Measurements from ENCODE around the gene ATCAY. TPM values are rescaled to one million over a fixed set of nuclear protein-coding genes. Genes with fewer than 3 reads are reported as not detected.
"Not testable (repeated sequence)": the region's sequence is repeated elsewhere in the genome, so short reads cannot be mapped to it uniquely, and the experiment has no call there.

The ATCAY gene
- total RNA-seq, 3 donors from 2014 or later: 0.09 to 2.2 (median 0.22) TPM

DNA sequence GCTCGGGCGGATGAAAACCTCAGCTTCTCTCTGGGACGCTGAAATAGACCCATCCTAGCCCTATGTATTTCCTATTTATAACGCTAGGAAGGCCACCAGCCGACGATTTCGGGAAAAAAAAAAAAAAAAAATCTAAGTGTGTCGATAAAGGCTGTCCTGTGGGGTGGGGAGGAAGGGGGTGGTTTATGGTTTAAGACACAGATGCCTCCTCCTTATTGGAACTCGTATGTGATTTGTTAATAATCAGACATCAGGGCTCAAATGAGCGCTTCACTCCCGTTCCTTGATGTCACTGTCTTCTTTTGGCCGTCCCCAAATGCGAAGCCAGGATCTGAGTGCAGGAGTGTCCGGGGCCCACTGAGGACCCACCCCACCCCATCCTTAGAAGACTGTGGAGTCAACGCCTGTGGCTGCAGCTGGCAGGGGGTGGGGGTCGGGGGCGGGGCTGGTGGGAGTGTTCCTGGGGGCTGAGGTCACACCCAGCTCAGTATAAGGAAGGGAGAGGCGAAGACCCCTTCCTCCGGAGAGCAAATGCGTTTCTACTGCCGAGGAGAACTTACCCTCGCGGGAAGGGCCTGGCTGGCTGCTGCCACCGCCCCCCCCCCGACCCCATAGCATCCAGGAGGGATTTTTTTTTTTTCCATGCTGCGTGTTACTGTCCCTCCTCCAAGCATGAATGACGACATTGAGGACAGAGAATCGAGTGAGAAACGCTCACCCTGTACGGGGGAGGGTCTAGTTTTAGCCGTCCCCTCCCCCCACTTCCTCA is 971 bp downstream of the ATCAY start:
- H3K36me3 ChIP-seq (ENCODE audit: low read depth): no peaks in the 10 kb centered on the region
- H3K9me3 ChIP-seq: no peaks in the 10 kb centered on the region
- DNase-seq (no peak), ATAC-seq (no peak)
- H3K4me3 ChIP-seq: no peak overlapping the region
- H3K4me1 ChIP-seq (ENCODE audit: low read depth): no peaks in the 10 kb centered on the region
- intact Hi-C loops (cut with DNase I, micrococcal nuclease): no loop called here
- TF ChIP-seq, protein P1, sequence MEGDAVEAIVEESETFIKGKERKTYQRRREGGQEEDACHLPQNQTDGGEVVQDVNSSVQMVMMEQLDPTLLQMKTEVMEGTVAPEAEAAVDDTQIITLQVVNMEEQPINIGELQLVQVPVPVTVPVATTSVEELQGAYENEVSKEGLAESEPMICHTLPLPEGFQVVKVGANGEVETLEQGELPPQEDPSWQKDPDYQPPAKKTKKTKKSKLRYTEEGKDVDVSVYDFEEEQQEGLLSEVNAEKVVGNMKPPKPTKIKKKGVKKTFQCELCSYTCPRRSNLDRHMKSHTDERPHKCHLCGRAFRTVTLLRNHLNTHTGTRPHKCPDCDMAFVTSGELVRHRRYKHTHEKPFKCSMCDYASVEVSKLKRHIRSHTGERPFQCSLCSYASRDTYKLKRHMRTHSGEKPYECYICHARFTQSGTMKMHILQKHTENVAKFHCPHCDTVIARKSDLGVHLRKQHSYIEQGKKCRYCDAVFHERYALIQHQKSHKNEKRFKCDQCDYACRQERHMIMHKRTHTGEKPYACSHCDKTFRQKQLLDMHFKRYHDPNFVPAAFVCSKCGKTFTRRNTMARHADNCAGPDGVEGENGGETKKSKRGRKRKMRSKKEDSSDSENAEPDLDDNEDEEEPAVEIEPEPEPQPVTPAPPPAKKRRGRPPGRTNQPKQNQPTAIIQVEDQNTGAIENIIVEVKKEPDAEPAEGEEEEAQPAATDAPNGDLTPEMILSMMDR (IDR thresholded peaks at IDR 0.05): no peak

DNA sequence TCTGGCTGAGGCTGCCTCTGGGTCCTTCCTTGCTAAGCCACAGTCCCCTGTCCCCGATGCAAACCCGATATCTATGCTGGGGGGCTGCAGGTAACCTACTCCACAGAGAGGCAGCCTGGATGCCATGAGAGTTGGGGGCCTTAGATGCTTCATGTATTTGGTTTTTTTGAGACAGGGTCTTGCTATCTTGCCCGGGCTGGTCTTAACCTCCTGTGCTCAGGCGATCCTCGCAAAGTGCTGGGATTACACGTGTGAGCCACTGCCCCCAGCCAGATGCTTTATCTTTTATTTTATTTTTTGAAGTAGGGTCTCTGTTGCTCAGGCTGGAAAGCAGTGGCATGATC is 1.5 kb downstream of the ATCAY start:
- H3K9me3 ChIP-seq: no peaks in the 10 kb centered on the region
- intact Hi-C loops (cut with DNase I, micrococcal nuclease): no loop called here
- no peaks in the 10 kb centered on the region for H3K36me3 ChIP-seq (ENCODE audit: low read depth)
- no peak for DNase-seq
- no peak for ATAC-seq
- no peaks in the 10 kb centered on the region for H3K4me1 ChIP-seq (ENCODE audit: low read depth)
- no peak overlapping the region for H3K4me3 ChIP-seq
- TF ChIP-seq, protein P1 (IDR thresholded peaks at IDR 0.05): no peak

DNA sequence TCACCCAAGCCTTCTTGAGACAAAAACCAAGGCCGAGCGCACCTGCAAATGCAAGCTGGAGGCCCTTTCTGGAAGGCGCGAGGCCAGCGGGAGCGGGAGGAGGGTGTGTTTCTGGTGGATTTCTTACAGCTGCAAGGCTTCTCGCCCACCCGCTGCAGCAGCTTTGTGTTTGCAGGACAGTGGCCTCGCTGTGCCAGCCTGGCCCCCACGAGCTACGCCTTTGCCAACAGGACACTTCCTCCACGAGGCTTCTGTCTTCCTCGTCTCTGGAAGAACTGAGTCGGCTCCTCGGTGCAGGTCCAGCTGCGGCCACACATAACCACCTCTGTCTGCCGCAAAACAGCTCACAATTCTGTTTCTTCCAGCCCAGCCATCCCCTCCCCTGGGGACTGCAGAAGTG is 10.1 kb downstream of the ATCAY start:
- TF ChIP-seq, protein P1 (IDR thresholded peaks at IDR 0.05): no peak
- Histone ChIP-seq H3K36me3 (ENCODE audit: low read depth) (no peaks in the 10 kb centered on the region), H3K9me3 (no peaks in the 10 kb centered on the region), H3K4me3 (no peak overlapping the region), H3K4me1 (ENCODE audit: low read depth) (no peaks in the 10 kb centered on the region)
- intact Hi-C loops (cut with DNase I, micrococcal nuclease): no loop called here
- ATAC-seq (no peak), DNase-seq (no peak)

DNA sequence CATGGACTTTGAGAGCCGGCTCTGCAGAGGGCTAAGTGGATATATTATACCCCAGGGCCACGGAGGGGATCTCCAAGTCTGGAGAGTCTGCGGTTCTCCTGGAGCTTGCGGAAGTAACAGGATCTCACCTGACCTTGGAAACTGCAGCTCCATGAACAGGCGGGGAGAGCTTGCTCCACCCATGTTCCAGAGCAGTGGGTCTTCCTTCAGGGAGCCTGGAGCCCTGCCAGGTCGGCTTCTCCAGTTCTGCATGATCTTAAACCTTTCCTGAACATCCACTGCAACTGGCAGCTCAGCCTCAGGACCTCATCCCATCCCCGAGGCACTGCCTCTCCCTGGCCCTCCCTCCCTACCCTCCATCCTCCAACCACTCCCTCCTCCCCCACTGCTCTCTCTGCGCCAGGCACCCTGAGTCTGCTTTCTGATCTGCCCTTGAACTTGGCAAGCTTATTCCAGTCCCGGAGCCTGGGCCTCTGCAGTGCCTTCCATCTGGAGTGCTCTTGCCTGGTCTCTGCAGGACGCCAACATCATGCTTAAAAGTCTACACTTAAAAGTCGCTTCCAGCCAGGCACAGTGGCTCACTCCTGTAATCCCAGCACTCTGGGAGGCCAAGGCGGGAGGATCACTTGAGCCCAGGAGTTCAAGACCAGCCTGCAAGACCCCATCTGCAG is 13.2 kb downstream of the ATCAY start:
- no peaks in the 10 kb centered on the region for H3K4me1 ChIP-seq (ENCODE audit: low read depth)
- H3K4me3 ChIP-seq: no peak overlapping the region
- DNase-seq (no peak), ATAC-seq (no peak)
- no peaks in the 10 kb centered on the region for H3K36me3 ChIP-seq (ENCODE audit: low read depth)
- H3K9me3 ChIP-seq: no peaks in the 10 kb centered on the region
- TF ChIP-seq, protein P1 (IDR thresholded peaks at IDR 0.05): no peak
- intact Hi-C loops (cut with DNase I, micrococcal nuclease): no loop called here

DNA sequence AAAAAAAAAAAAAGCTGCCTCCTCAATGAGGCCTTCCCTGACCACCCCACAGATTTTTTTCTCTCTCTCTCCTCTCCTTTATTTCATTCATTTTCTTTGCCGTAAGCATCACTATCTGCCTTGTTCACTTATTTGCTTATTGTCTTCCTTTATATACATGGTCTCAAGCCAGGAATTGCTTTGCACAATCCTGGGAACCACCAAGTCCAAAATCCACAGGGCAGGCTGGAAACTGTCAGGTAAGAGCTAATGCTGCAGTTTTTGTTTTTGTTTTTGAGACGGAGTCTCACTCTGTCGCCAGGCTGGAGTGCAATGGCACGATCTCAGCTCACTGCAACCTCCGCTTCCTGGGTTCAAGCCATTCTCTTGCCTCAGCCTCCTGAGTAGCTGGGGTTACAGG is 14.5 kb downstream of the ATCAY start:
- H3K4me1 ChIP-seq (ENCODE audit: low read depth); ATAC-seq; intact Hi-C loops (cut with DNase I, micrococcal nuclease); H3K36me3 ChIP-seq (ENCODE audit: low read depth); DNase-seq; H3K4me3 ChIP-seq; H3K9me3 ChIP-seq: not testable (repeated sequence)

DNA sequence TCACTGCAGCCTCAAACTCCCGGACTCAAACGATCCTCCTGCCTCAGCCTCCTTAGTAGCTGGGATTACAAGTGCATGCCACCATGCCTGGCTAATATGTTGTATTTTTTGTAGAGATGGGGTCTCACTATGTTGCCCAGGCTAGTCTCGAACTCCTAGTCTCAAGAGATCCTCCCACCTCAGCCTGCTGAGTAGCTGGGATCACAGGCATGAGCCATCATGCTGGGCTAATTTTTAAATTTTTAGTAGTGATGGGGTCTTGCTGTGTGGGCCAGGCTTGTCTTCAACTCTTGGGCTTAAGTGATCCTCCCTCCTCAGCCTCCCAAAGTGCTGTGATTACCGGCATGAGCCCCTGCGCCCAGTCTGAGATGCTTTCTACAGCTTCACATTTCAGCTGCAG is 15.3 kb downstream of the ATCAY start:
- no peaks in the 10 kb centered on the region for H3K9me3 ChIP-seq
- H3K4me1 ChIP-seq (ENCODE audit: low read depth): no peaks in the 10 kb centered on the region
- intact Hi-C loops (cut with DNase I, micrococcal nuclease): no loop called here
- TF ChIP-seq, protein P1 (IDR thresholded peaks at IDR 0.05): no peak
- no peaks in the 10 kb centered on the region for H3K36me3 ChIP-seq (ENCODE audit: low read depth)
- DNase-seq (no peak), ATAC-seq (no peak)
- no peak overlapping the region for H3K4me3 ChIP-seq

Data from mucosa of descending colon (tissue), 3 donors.